ENCODE measurements around the gene FOXI2.

Gene FOXI2

GRCh38 chr10:127744956-127745355, 8.0 kb downstream of the FOXI2 start:
- no peak for DNase-seq

GRCh38 chr10:127745861-127746260, 8.9 kb downstream of the FOXI2 start:
- DNase-seq: no peak

- DNase-seq: no peak
Measured at GRCh38 chr10:127755753-127756152, 18.8 kb downstream of the FOXI2 start.

GRCh38 chr10:127756264-127756663, 19.3 kb downstream of the FOXI2 start:
- no peak for DNase-seq

- DNase-seq: no peak
Measured at GRCh38 chr10:127757033-127757432, 20.0 kb downstream of the FOXI2 start.

GRCh38 chr10:127759276-127759675, 22.3 kb downstream of the FOXI2 start:
- DNase-seq: no peak

GRCh38 chr10:127762925-127763324, 25.9 kb downstream of the FOXI2 start:
- no peak for DNase-seq

GRCh38 chr10:127774766-127775559, 38.0 kb downstream of the FOXI2 start:
- no peak for DNase-seq

GRCh38 chr10:127776816-127777215, 39.8 kb downstream of the FOXI2 start:
- no peak for DNase-seq

- DNase-seq: no peak
Measured at GRCh38 chr10:127781412-127781811, 44.4 kb downstream of the FOXI2 start.

GRCh38 chr10:127787873-127788272, 50.9 kb downstream of the FOXI2 start:
- no peak for DNase-seq

- DNase-seq: no peak
Measured at GRCh38 chr10:127790066-127790624, 53.2 kb downstream of the FOXI2 start.
